Mucosa of descending colon (tissue), 3 donors: ENCODE measurements around the gene ZSCAN5A. TPM values are rescaled to one million over a fixed set of nuclear protein-coding genes. Genes with fewer than 3 reads are reported as not detected.

Source experiments
- ATAC-seq: fragments of 200-7000 bp; cut with Tn5 transposase; one replicate; pipeline ENCODE4 v1.9.1; 2020; ENCODE audit warnings: mild to moderate bottlenecking, moderate library complexity
- DNase-seq, 3 donors: peaks; one replicate each; pipeline ENCODE4 v3.0.0-alpha.2; 2020
- H3K36me3 ChIP-seq: fragments of 200-600 bp; one replicate; pipeline ENCODE4 v1.8.0; 2021; ENCODE audit warnings: low read depth, mild to moderate bottlenecking
- H3K4me1 ChIP-seq: fragments of 200-600 bp; one replicate; pipeline ENCODE4 v1.8.0; 2021; ENCODE audit warnings: low read depth, mild to moderate bottlenecking
- H3K4me3 ChIP-seq: fragments of 200-600 bp; one replicate; pipeline ENCODE4 v1.8.0; 2021; ENCODE audit warnings: mild to moderate bottlenecking
- H3K9me3 ChIP-seq: fragments of 200-600 bp; one replicate; pipeline ENCODE4 v1.8.0; 2021; ENCODE audit warnings: mild to moderate bottlenecking
- intact Hi-C, 2 donors: fragments of 100-400 bp; cut with DNase I in 1 of 2; cut with micrococcal nuclease in 1 of 2; formaldehyde crosslinking; loops; one replicate each; pipeline versions ENCODE4 v1.11.0 to v1.11.1; 2022; cut with DNase I, micrococcal nuclease
- total RNA-seq, 3 donors: library from RNA; stranded (reverse); fragmentation: NEBNext Ultra II Directional in 2 of 3; extraction: Animal tissue kit (Norgen Biotek cat#: 25700) in 2 of 3; gene quantifications; one replicate each; pipeline versions ENCODE4 v1.2.1 to v1.2.4, GENCODE V29; 2021 to 2023
- TF ChIP-seq, protein P1 (sequence below): fragments of 200-600 bp; IDR thresholded peaks from one replicate; pipeline ENCODE4 v1.8.0; 2022; ENCODE audit warnings: antibody characterized with exemption, mild to moderate bottlenecking
- donor health status: DM: no; HTN: no; CAD: no; lungs with moderate emphysema.
- donor health status: DM: no; HTN: no; CAD: no.
- donor health status: DM: no; HTN: yes; CAD: no.

ZSCAN5A gene
- total RNA-seq, 3 donors from 2014 or later: 10.5 to 24.0 (median 14.3) TPM

DNA sequence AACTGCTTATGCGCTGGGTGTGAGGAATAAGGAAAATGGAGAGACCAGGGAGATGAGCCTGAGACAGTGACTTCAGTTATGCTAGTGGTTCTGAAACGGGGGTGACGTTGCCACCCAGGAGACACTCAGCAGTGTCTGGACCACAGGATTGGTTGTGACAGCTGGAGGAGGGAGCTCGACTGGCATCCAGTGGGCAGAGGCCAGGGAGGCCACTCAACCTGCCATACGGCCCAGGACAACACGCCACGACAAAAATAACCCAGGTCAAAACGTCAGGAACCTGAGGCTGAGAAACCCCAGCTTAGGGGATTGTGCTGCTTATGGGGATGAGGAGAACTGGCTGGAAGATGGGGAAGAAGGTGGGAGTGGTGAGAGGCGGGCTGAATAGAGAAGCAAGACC, 10.4 kb downstream of the ZSCAN5A start:
- ATAC-seq (no peak), DNase-seq (no peak)
- Histone ChIP-seq H3K4me1 (no peaks in the 10 kb centered on the region), H3K9me3 (no peaks in the 10 kb centered on the region), H3K36me3 (no peaks in the 10 kb centered on the region), H3K4me3 (no peak overlapping the region)
- TF ChIP-seq, protein P1, sequence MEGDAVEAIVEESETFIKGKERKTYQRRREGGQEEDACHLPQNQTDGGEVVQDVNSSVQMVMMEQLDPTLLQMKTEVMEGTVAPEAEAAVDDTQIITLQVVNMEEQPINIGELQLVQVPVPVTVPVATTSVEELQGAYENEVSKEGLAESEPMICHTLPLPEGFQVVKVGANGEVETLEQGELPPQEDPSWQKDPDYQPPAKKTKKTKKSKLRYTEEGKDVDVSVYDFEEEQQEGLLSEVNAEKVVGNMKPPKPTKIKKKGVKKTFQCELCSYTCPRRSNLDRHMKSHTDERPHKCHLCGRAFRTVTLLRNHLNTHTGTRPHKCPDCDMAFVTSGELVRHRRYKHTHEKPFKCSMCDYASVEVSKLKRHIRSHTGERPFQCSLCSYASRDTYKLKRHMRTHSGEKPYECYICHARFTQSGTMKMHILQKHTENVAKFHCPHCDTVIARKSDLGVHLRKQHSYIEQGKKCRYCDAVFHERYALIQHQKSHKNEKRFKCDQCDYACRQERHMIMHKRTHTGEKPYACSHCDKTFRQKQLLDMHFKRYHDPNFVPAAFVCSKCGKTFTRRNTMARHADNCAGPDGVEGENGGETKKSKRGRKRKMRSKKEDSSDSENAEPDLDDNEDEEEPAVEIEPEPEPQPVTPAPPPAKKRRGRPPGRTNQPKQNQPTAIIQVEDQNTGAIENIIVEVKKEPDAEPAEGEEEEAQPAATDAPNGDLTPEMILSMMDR: no peak
- intact Hi-C loops: no loop called here

DNA sequence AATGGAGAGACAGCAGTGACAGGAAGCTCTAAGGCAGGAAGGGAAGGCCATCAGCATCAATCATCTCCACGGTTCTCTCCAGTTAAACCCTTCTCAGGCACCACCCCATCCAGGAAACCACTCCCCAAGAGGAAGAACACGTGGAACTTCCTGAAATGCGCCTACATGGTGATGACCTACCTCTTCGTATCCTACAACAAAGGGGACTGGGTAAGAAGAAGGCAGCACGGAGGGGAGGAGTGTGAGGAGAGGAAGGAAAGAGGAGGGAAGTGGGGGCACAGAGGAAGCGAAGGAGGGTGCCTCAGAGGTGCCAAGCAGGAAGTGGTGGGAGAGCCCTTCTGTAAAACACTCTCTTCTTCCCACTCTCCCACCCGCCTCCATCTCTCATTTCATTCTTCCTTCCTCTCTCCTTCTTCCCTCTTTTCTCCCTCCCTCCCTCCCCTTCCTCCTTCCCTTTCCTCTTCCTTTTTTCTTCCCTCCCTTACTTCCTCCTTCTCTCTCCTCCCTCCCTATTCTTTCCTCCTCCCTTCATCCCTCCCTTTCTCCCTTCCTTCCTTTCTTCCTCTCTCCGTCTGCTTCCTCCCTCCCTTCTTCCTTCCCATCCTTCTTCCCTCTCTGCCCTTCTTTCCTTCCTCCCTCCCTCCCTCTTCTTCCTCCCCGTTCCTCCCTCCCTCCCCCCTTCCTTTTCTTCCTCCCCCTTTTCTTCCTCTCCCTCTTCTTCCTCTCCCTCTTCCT, 12.6 kb downstream of the ZSCAN5A start:
- Histone ChIP-seq H3K4me3 (no peak overlapping the region), H3K9me3 (no peaks in the 10 kb centered on the region), H3K36me3 (no peaks in the 10 kb centered on the region), H3K4me1 (no peaks in the 10 kb centered on the region)
- intact Hi-C loops: no loop called here
- DNase-seq (no peak), ATAC-seq (no peak)
- TF ChIP-seq, protein P1: no peak

DNA sequence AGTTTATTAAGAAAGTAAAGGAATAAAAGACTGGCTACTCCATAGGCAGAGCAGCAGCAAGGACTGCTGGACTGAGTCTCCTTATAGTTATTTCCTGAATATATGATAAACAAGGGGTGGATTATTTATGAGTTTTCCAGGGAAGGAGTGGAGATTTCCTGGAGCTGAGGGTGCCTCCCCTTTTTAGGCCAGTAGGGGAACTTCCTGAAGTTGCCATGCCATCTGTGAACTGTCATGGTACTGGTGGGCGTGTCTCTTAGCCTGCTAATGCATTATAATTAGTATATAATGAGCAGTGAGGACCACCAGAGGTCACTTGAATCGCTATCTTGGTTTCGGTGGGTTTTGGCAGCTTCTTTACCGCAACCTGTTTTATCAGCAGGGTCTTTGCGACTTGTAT, 13.5 kb downstream of the ZSCAN5A start:
- TF ChIP-seq, protein P1: no peak
- intact Hi-C loops: no loop called here
- Histone ChIP-seq H3K4me1 (no peaks in the 10 kb centered on the region), H3K9me3 (no peaks in the 10 kb centered on the region), H3K4me3 (no peak overlapping the region), H3K36me3 (no peaks in the 10 kb centered on the region)
- DNase-seq (no peak), ATAC-seq (peak; percentile 10)

DNA sequence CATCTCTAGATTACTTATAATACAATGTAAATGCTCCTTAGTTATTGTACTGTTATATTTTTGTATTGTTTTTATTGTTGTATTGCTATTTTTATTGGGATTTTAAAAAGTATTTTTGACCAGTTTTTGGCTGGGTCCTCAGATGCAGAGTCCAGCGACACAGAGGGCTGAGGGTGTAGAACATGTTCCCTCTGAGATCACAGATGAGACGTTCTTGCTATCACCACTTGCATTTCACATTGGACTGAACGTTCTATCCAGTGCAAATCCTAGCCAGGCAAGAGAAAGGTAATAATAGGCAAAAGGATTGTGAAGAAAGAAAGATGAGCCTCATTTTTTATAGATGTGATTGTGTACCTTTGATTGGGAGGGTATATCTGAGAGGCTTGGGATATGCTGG, 15.0 kb downstream of the ZSCAN5A start:
- no peak overlapping the region for H3K4me3 ChIP-seq
- no peaks in the 10 kb centered on the region for H3K36me3 ChIP-seq
- no peak for ATAC-seq
- H3K9me3 ChIP-seq: no peaks in the 10 kb centered on the region
- no peaks in the 10 kb centered on the region for H3K4me1 ChIP-seq
- TF ChIP-seq, protein P1: no peak
- intact Hi-C loops: no loop called here
- no peak for DNase-seq

DNA sequence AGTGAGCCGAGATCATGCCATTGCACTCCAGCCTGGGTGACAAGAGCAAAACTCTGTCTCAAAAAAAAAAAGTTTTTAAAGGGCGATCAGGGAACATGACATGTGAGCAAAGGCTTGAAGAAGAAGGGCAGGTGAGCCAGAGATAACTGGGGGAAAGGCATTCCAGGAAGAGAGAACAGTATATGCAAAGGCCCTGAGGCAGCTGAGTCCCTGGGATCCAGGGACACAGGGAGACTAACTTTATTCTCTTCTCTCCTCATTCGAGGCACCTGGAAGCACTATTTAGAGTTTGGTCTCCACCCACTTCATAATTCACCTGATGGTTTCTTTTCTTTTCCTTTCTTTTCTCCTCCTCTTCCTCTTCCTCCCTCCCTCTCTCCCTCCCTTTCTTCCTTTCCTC, 17.6 kb downstream of the ZSCAN5A start:
- H3K4me1 ChIP-seq: no peaks in the 10 kb centered on the region
- H3K4me3 ChIP-seq: no peak overlapping the region
- DNase-seq: no peak
- TF ChIP-seq, protein P1: no peak
- no peaks in the 10 kb centered on the region for H3K36me3 ChIP-seq
- intact Hi-C loops: no loop called here
- no peaks in the 10 kb centered on the region for H3K9me3 ChIP-seq
- ATAC-seq: no peak
